GM12878 (cell line): ENCODE results near the gene PPP6R2. TPM values are rescaled to one million over a fixed set of nuclear protein-coding genes. Genes with fewer than 3 reads are reported as not detected.

ENCODE experiments used
- ATAC-seq: fragments of 200-7000 bp; cut with Tn5 transposase; 3 replicates; pipeline ENCODE4 v1.9.1; 2020; ENCODE audit warnings: mild to moderate bottlenecking, moderate library complexity
- BruUV-seq: library from RNA; stranded (reverse); fragments of 400-500 nt; replicated peaks from 2 replicates; lab custom pipeline; 2021; lab: Mats Ljungman, UMichigan
- CTCF ChIA-PET: fragments of 300-600 bp; sonication (Branson Sonifier 250); formaldehyde crosslinking; extraction: SDS; loops from one replicate; lab custom pipeline; 2021; ENCODE audit warnings: inconsistent platforms; lab: Yijun Ruan, JAX
- POLR2A ChIA-PET: fragments of 350-600 bp; formaldehyde crosslinking; extraction: SDS; loops from one replicate; lab custom pipeline; 2021; ENCODE audit warnings: inconsistent platforms; lab: Charles Lee
- RAD21 ChIA-PET: fragments of 300-600 bp; sonication (Branson Sonifier 250); formaldehyde crosslinking; loops from one replicate; lab custom pipeline; 2023; ENCODE audit warnings: antibody characterized with exemption; ENCODE audit not compliant: unreplicated experiment; lab: Charles Lee
- SMC1A ChIA-PET: fragments of 300-600 bp; sonication (Branson Sonifier 250); formaldehyde crosslinking; loops from one replicate; lab custom pipeline; 2023; ENCODE audit not compliant: unreplicated experiment, uncharacterized antibody; lab: Charles Lee
- DNase-seq: peaks from one replicate; pipeline ENCODE4 v3.0.0-alpha.2; 2011; ENCODE audit warnings: low read depth, low spot score
- FAIRE-seq: peaks from 3 replicates; lab custom pipeline; 2011; peaks lifted over from hg19 to GRCh38; lab: Jason Lieb, UNC
- H2AFZ ChIP-seq: 2 replicates; pipeline ENCODE4 v1.6.0; 2011; ENCODE audit warnings: low read depth, low read length, control low read depth; ENCODE audit not compliant: control insufficient read depth
- H3K27ac ChIP-seq: 2 replicates; pipeline ENCODE4 v1.5.1; 2011; ENCODE audit warnings: control low read depth; ENCODE audit not compliant: control insufficient read depth, insufficient read depth
- H3K27me3 ChIP-seq, 2 experiments: replicated peaks in 1 of 2; 2 replicates each; pipeline versions ENCODE4 v1.6.0 to v1.6.1; 2011; ENCODE audit warnings: low read length in 1 of 2; ENCODE audit not compliant: control insufficient read depth in 2 of 2, insufficient read depth in 2 of 2
- H3K36me3 ChIP-seq, 2 experiments: 2 replicates each; pipeline ENCODE4 v1.5.1; 2011; ENCODE audit warnings: low read length in 1 of 2; ENCODE audit not compliant: control insufficient read depth in 2 of 2, insufficient read depth in 2 of 2
- H3K4me1 ChIP-seq: 2 replicates; pipeline ENCODE4 v1.6.1; 2011; ENCODE audit warnings: mild to moderate bottlenecking, low read length, moderate library complexity, mixed read lengths; ENCODE audit not compliant: control insufficient read depth, insufficient read depth
- H3K4me2 ChIP-seq: 2 replicates; pipeline ENCODE4 v1.6.0; 2011; ENCODE audit warnings: control low read depth; ENCODE audit not compliant: control insufficient read depth, insufficient read depth
- H3K4me3 ChIP-seq: fragments of 200-600 bp; sonication (generic); 2 replicates; pipeline ENCODE4 v1.5.1; 2016
- H3K79me2 ChIP-seq: 2 replicates; pipeline ENCODE4 v1.6.0; 2011; ENCODE audit warnings: low read length; ENCODE audit not compliant: control insufficient read depth, insufficient read depth
- H3K9ac ChIP-seq: 2 replicates; pipeline ENCODE4 v1.8.0; 2011; ENCODE audit warnings: low read length, control low read depth, mixed read lengths; ENCODE audit not compliant: control insufficient read depth, insufficient read depth
- H3K9me3 ChIP-seq: replicated peaks from 3 replicates; pipeline ENCODE4 v1.5.1; 2011; ENCODE audit warnings: mild to moderate bottlenecking, low read length; ENCODE audit not compliant: control insufficient read depth, insufficient read depth
- H4K20me1 ChIP-seq: 2 replicates; pipeline ENCODE4 v1.6.0; 2011; ENCODE audit not compliant: control insufficient read depth, insufficient read depth
- BHLHE40 ChIP-seq, 2 experiments: fragments of 450-650 bp in 1 of 2; IDR thresholded peaks; 2 replicates each; pipeline ENCODE4 v1.6.1; 2011 to 2017; ENCODE audit warnings: low read depth in 2 of 2, borderline replicate concordance in 1 of 2, improper control_type of control experiment in 1 of 2, low read length in 1 of 2, mild to moderate bottlenecking in 1 of 2
- ESRRA ChIP-seq: IDR thresholded peaks from 2 replicates; pipeline ENCODE4 v1.6.1; 2012; ENCODE audit warnings: mild to moderate bottlenecking, low read length, improper control_type of control experiment
- WGBS: methylation state at CpG from one replicate; pipeline ENCODE4 v1.1.6; 2016; ENCODE audit warnings: low lambda C conversion rate; ENCODE audit not compliant: insufficient replicate concordance, insufficient coverage; ENCODE audit errors: missing lambda C conversion rate; 5-methylcytosine and 5-hydroxymethylcytosine counted together
- in situ Hi-C: fragments of 300-500 bp; cut with MboI; formaldehyde crosslinking; loops from 9 replicates; pipeline ENCODE4 v1.14.3; 2018; ENCODE audit warnings: mixed read lengths
- intact Hi-C: fragments of 100-400 bp; cut with micrococcal nuclease; formaldehyde crosslinking; loops from one replicate; pipeline ENCODE4 v1.14.2; 2022; ENCODE audit not compliant: unreplicated experiment
- polyA plus RNA-seq, 11 experiments: library from polyadenylated mRNA; depleted of rRNA in 4 of 11; unstranded in 6 of 11; stranded (reverse) in 5 of 11; fragments of >200 nt; fragmentation: Nextera tagmentation in 4 of 11; fragmentation: Illumina TruSeq in 1 of 11; extraction: Ambion mirVana in 4 of 11; extraction: Trizol in 1 of 11; gene quantifications; 1 replicate in 1 of 11; 2 replicates in 10 of 11; pipeline versions ENCODE4 v1.2.1 to v1.2.3, GENCODE V29; 2011 to 2016; ENCODE audit warnings: inconsistent platforms in 2 of 11, missing spikeins in 2 of 11, low read depth in 1 of 11
- total RNA-seq, 4 experiments: library from RNA; depleted of rRNA in 3 of 4; stranded (reverse); fragments of >200 nt in 3 of 4; fragmentation: Illumina TruSeq in 1 of 4; extraction: Trizol in 1 of 4; gene quantifications; 2 replicates each; pipeline versions ENCODE4 v1.2.1 to v1.2.3, GENCODE V29; 2013 to 2021
- TF ChIP-seq, protein P1 (sequence below): fragments of 450-650 bp; formaldehyde crosslinking; IDR thresholded peaks from 2 replicates; pipeline ENCODE4 v1.4.0; 2020; ENCODE audit warnings: mild to moderate bottlenecking, moderate library complexity

Gene PPP6R2
- total and polyA plus RNA-seq, 10 of the 15 experiments (the other 5 are each of a cell fraction or from before 2014, with no cell fraction given), result 0.29 to 52.6 (median 25.4) TPM

DNA sequence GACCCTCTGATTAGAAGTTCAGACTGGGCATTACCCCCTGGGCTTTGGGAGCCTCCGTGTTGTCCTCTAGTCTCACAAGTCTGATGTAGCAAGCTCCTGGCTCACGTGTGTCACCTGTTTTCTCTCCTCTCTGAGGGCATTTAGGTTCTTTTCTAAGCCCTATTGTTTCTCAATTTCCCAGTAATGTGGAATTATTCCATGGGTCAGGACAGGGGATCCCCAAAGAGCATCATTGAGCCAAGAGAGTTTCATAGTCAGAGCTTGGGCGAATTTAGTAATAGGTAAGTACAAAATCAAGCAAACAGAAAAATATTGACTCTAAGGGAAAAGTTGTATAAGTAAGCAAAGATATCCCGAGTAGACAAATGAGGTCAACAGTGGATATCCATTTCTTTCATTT is 57.3 kb downstream of the PPP6R2 start (continued):
- TF ChIP-seq, protein P1, sequence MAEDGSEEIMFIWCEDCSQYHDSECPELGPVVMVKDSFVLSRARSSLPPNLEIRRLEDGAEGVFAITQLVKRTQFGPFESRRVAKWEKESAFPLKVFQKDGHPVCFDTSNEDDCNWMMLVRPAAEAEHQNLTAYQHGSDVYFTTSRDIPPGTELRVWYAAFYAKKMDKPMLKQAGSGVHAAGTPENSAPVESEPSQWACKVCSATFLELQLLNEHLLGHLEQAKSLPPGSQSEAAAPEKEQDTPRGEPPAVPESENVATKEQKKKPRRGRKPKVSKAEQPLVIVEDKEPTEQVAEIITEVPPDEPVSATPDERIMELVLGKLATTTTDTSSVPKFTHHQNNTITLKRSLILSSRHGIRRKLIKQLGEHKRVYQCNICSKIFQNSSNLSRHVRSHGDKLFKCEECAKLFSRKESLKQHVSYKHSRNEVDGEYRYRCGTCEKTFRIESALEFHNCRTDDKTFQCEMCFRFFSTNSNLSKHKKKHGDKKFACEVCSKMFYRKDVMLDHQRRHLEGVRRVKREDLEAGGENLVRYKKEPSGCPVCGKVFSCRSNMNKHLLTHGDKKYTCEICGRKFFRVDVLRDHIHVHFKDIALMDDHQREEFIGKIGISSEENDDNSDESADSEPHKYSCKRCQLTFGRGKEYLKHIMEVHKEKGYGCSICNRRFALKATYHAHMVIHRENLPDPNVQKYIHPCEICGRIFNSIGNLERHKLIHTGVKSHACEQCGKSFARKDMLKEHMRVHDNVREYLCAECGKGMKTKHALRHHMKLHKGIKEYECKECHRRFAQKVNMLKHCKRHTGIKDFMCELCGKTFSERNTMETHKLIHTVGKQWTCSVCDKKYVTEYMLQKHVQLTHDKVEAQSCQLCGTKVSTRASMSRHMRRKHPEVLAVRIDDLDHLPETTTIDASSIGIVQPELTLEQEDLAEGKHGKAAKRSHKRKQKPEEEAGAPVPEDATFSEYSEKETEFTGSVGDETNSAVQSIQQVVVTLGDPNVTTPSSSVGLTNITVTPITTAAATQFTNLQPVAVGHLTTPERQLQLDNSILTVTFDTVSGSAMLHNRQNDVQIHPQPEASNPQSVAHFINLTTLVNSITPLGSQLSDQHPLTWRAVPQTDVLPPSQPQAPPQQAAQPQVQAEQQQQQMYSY (CRISPR knock-in tag), result no peak
- TF ChIP-seq ESRRA, result no peak
- TF ChIP-seq, all 136 proteins: peak for 0

DNA sequence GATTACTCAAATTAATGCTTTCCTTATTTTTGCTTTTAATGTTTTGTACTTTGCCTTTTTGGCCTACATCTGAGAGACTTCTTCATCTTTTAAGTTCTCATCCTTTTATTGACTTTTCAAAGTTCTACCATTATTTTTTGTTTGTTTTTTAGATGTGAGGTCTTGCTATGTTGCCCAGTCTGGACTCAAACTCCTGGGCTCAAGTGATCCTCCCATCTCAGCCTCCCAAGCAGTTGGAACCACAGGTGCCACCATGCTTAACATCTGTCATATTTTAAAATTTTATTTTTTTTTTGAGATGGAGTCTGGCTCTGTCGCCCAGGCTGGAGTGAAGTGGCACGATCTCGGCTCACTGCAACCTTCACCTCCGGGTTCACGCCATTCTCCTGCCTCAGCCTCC is 57.8 kb downstream of the PPP6R2 start:
- Histone ChIP-seq H3K36me3 (peaks cover 10 to 16% of the 10 kb centered on the region in 2 experiments), H3K4me2 (no peak overlapping the region), H3K9ac (no peak overlapping the region), H3K79me2 (no peaks in the 10 kb centered on the region), H3K9me3 (no peaks in the 10 kb centered on the region), H3K27ac (no peak overlapping the region), H4K20me1 (no peaks in the 10 kb centered on the region), H3K4me3 (no peak overlapping the region), H3K4me1 (peaks cover 12% of the 10 kb centered on the region), H3K27me3 (no peaks in the 10 kb centered on the region), H2AFZ (no peak overlapping the region)
- in situ Hi-C loops, result no loop called here
- ChIA-PET CTCF (interaction anchor here (1.1 to 3.1 kb wide), 2 partner anchors 67 to 97 kb away, joined by 4 to 17 read pairs; no protein-coding TSS in a partner anchor), SMC1A (interaction anchor here (1.5 to 1.6 kb wide), 2 partner anchors 97 to 218 kb away, joined by 5 to 7 read pairs; no protein-coding TSS in a partner anchor), RAD21 (no interaction called here), POLR2A (no interaction called here)
- FAIRE-seq (no peak), DNase-seq (no peak), ATAC-seq (no peak)
- intact Hi-C loops, result no loop called here
- TF ChIP-seq BHLHE40 (IDR thresholded peaks at IDR 0.05; ENCODE audit: borderline replicate concordance in 1 of 2, low read depth in 2 of 2, low read length in 1 of 2), result no peak
- WGBS, result 100% methylated on average over 5 of the region's 5 CpGs
- BruUV-seq, result no TSS peak
